Ovary (tissue), 9 donors: ENCODE data around the gene SESN3. TPM values are rescaled to one million over a fixed set of nuclear protein-coding genes. Genes with fewer than 3 reads are reported as not detected.
"Not testable (repeated sequence)": the region's sequence is repeated elsewhere in the genome, so short reads cannot be mapped to it uniquely, and the experiment has no call there.

Source experiments
- DNase-seq, 5 donors: peaks; one replicate each; pipeline ENCODE4 v3.0.0-alpha.2; 2019 to 2020
- H3K27ac ChIP-seq, 2 donors: fragments of 200-600 bp; one replicate each; pipeline versions ENCODE4 v1.5.1 to v1.8.0; 2019 to 2022
- H3K27me3 ChIP-seq: fragments of 200-600 bp; one replicate; pipeline ENCODE4 v1.8.0; 2022
- H3K36me3 ChIP-seq: fragments of 200-600 bp; sonication (generic); one replicate; pipeline ENCODE4 v1.5.1; 2019
- H3K4me1 ChIP-seq: one replicate; pipeline ENCODE4 v1.8.1; 2013; ENCODE audit warnings: mild to moderate bottlenecking, moderate library complexity; ENCODE audit not compliant: insufficient read depth
- H3K4me3 ChIP-seq: fragments of 200-600 bp; sonication (generic); one replicate; pipeline ENCODE4 v1.5.1; 2017
- H3K9me3 ChIP-seq, 2 donors: fragments of 200-600 bp in 1 of 2; sonication (generic) in 1 of 2; one replicate each; pipeline versions ENCODE4 v1.5.1 to v1.8.1; 2013 to 2019; ENCODE audit warnings: mild to moderate bottlenecking in 1 of 2, moderate library complexity in 1 of 2
- EP300 ChIP-seq: sonication (generic); formaldehyde crosslinking; IDR thresholded peaks from one replicate; pipeline ENCODE4 v1.6.1; 2017; ENCODE audit warnings: antibody characterized with exemption
- POLR2A ChIP-seq: fragments of 450-650 bp; IDR thresholded peaks from one replicate; pipeline ENCODE4 v1.6.1; 2017; ENCODE audit warnings: antibody characterized with exemption, mild to moderate bottlenecking, moderate library complexity
- WGBS, 3 donors: extraction: QIAGEN DNeasy Blood & Tissue Kit in 1 of 3; methylation state at CpG; one replicate each; pipeline versions ENCODE4 v1.1.5 to v1.1.7; 2013 to 2017; 5-methylcytosine and 5-hydroxymethylcytosine counted together
- intact Hi-C, 4 donors: fragments of 100-400 bp; cut with DNase I; formaldehyde crosslinking; loops; one replicate each; pipeline versions ENCODE4 v1.11.0 to v1.15.1; 2022 to 2023
- polyA plus RNA-seq, 2 donors: library from polyadenylated mRNA; stranded (reverse); fragments of 200-250 nt in 1 of 2; fragments of 350-450 nt in 1 of 2; fragmentation: Illumina TruSeq in 1 of 2; extraction: RNeasy Lipid Tissue Mini Kit (QIAGEN cat#74804) in 1 of 2; gene quantifications; one replicate each; pipeline ENCODE4 v1.2.3, GENCODE V29; 2013 to 2014
- total RNA-seq, 7 donors: library from RNA; depleted of rRNA in 2 of 7; stranded (reverse); fragments of >200 nt in 2 of 7; fragmentation: NEBNext Ultra II Directional in 3 of 7; extraction: Animal tissue kit (Norgen Biotek cat#: 25700) in 3 of 7; gene quantifications; one replicate each; pipeline versions ENCODE4 v1.1.0 to v1.2.4, GENCODE V29; 2016 to 2023
- TF ChIP-seq, protein P1 (sequence below), 3 donors: fragments of 450-650 bp in 2 of 3; fragments of 200-600 bp in 1 of 3; IDR thresholded peaks; one replicate each; pipeline versions ENCODE4 v1.5.1 to v1.8.0; 2016 to 2022; ENCODE audit warnings: antibody characterized with exemption in 3 of 3, mild to moderate bottlenecking in 1 of 3
- donor health status: DM: no; HTN: no; CAD: no; lungs with moderate emphysema.
- donor health status: DM: no; HTN: no; CAD: no.
- donor health status: Bipolar disorder and iron deficiency.
- donor health status: DM: yes; HTN: yes; CAD: no.
- donor health status: DM: no; HTN: no; CAD: no.
- donor health status: DM: yes; HTN: yes; CAD: no.

SESN3 gene
- total and polyA plus RNA-seq, 9 donors = 14.5 to 77.3 (median 43.0) TPM

DNA sequence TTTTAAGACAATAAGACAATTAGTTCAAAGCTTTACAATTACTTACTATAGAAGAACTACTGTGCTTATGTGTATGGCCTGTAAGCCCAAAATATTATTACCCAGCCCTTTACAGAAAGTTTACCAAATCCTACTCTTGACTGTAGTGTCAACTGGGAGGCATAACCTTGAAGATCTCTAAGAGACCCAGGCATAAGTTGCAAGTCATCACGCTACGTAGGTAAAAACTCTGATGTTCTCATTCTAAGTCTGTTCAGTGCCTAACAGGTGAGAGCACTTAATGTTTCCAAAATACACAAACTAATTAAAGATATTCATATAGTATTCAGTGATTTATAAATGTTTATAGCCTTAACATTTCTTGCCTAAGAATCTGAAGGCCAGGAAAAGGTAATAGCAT, 12.9 kb downstream of the SESN3 start:
- Histone ChIP-seq H3K4me1 (peaks cover 2% of the 10 kb centered on the region), H3K4me3 (no peak overlapping the region), H3K9me3 (no peaks in the 10 kb centered on the region), H3K27ac (no peak overlapping the region), H3K27me3 (no peaks in the 10 kb centered on the region), H3K36me3 (no peaks in the 10 kb centered on the region)
- intact Hi-C loops = loop anchor here in 1 of 4 donors (10.0 kb wide), 1 partner anchor 53 kb away; no protein-coding TSS in a partner anchor
- 93 to 98% (median 96%) methylated on average over 2 of the region's 2 CpGs for WGBS, 3 donors
- no peak for DNase-seq
- no peak for TF ChIP-seq EP300
- TF ChIP-seq POLR2A = no peak
- TF ChIP-seq, protein P1, sequence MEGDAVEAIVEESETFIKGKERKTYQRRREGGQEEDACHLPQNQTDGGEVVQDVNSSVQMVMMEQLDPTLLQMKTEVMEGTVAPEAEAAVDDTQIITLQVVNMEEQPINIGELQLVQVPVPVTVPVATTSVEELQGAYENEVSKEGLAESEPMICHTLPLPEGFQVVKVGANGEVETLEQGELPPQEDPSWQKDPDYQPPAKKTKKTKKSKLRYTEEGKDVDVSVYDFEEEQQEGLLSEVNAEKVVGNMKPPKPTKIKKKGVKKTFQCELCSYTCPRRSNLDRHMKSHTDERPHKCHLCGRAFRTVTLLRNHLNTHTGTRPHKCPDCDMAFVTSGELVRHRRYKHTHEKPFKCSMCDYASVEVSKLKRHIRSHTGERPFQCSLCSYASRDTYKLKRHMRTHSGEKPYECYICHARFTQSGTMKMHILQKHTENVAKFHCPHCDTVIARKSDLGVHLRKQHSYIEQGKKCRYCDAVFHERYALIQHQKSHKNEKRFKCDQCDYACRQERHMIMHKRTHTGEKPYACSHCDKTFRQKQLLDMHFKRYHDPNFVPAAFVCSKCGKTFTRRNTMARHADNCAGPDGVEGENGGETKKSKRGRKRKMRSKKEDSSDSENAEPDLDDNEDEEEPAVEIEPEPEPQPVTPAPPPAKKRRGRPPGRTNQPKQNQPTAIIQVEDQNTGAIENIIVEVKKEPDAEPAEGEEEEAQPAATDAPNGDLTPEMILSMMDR (IDR thresholded peaks at IDR 0.05) = no peak

DNA sequence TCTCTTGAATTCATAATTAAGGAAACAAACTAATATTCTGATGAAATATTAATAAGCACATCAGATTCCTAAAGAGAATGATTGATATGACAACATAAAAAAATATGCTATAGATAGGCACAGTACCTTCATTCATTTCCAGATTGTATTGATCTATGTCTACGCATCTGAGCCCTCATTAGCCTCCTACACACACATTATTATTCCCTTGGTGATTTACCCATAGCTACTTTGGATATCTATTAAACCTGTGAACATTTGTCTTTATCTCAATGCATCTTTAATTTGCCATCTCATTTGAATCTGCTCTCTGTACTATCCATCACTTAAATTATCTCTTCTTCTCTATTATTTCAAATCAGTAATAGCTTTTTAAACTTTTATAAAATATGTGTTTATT, 18.4 kb downstream of the SESN3 start:
- intact Hi-C loops = loop anchor here in 1 of 4 donors (10.0 kb wide), 1 partner anchor 48 kb away; no protein-coding TSS in a partner anchor
- TF ChIP-seq EP300 (no peak), POLR2A (no peak)
- TF ChIP-seq, protein P1 (IDR thresholded peaks at IDR 0.05) = no peak
- H3K9me3 ChIP-seq = no peaks in the 10 kb centered on the region
- H3K4me1 ChIP-seq = peaks cover 2% of the 10 kb centered on the region
- H3K36me3 ChIP-seq = no peaks in the 10 kb centered on the region
- no peak overlapping the region for H3K4me3 ChIP-seq
- H3K27ac ChIP-seq = no peak overlapping the region
- 51 to 98% (median 53%) methylated on average over 1 of the region's 1 CpG for WGBS, 3 donors
- DNase-seq = no peak
- H3K27me3 ChIP-seq = no peaks in the 10 kb centered on the region

- H3K4me3 ChIP-seq, H3K9me3 ChIP-seq, H3K36me3 ChIP-seq, H3K4me1 ChIP-seq, DNase-seq, H3K27ac ChIP-seq, intact Hi-C loops, H3K27me3 ChIP-seq: not testable (repeated sequence)
- 91 to 98% (median 94%) methylated on average over 6 of the region's 6 CpGs for WGBS, 3 donors
Observed at GRCh38 chr11:95209535-95209934, 21.5 kb downstream of the SESN3 start.

DNA sequence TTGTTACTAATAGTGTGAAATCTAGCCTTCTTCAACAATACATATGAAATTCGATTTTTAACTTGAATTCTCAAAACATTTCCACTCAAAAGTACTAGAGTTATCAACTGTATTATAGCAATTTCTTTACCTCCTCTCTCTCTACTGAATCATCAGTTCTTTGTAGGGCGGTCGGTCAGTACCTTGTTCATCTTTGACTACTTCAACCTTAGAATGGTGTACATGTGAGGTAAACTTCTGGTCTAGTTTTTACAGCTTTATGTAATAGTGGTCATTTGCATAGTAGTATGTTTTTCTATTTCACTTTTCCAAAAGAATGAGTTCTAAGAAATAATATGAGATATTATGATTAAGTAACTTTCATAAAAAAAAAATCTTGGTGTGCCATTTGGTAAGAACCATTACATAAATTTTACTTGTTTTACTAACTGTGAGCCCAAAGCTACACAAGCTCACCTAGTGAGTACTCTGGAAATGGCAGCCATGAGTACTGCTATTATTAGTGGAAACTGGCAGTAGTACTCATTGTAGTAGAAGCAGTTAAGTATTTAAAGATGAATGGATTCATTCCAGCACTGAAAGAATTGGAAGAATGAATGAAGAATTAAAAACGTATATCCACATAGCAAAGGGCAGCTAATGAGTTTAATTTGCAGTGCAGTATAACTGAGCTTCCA, 30.1 kb downstream of the SESN3 start:
- no peak for DNase-seq
- Histone ChIP-seq H3K9me3 (no peaks in the 10 kb centered on the region), H3K36me3 (no peaks in the 10 kb centered on the region), H3K27ac (no peak overlapping the region), H3K27me3 (no peaks in the 10 kb centered on the region), H3K4me1 (peaks cover 2% of the 10 kb centered on the region), H3K4me3 (no peak overlapping the region)
- WGBS, 3 donors = 85 to 90% (median 87%) methylated on average over 4 of the region's 4 CpGs
- intact Hi-C loops = no loop called here
- TF ChIP-seq, protein P1 (IDR thresholded peaks at IDR 0.05) = no peak
- TF ChIP-seq POLR2A (no peak), EP300 (no peak)

GRCh38 chr11:95195831-95196230, 35.2 kb downstream of the SESN3 start:
- Histone ChIP-seq H3K4me3 (no peak overlapping the region), H3K36me3 (no peaks in the 10 kb centered on the region), H3K27ac (no peak overlapping the region), H3K4me1 (peaks cover 4% of the 10 kb centered on the region), H3K9me3 (no peaks in the 10 kb centered on the region), H3K27me3 (no peaks in the 10 kb centered on the region)
- WGBS, 3 donors = 12 to 24% (median 13%) methylated on average over 5 of the region's 5 CpGs
- intact Hi-C loops = no loop called here
- no peak for DNase-seq
- no peak for TF ChIP-seq POLR2A
- no peak for TF ChIP-seq EP300
- TF ChIP-seq, protein P1 (IDR thresholded peaks at IDR 0.05) = no peak
